H1 (cell line): ENCODE results near the gene STARD13. TPM values are rescaled to one million over a fixed set of nuclear protein-coding genes. Genes with fewer than 3 reads are reported as not detected.

Experiments used
- CHD2 ChIP-seq: IDR thresholded peaks from 2 replicates; pipeline ENCODE4 v1.6.1; 2012; ENCODE audit warnings: low read length, improper control_type of control experiment
- RAD21 ChIP-seq, 2 experiments: IDR thresholded peaks in 1 of 2; conservative IDR thresholded peaks in 1 of 2; 2 replicates each; pipeline ENCODE4 v1.6.1; 2011; ENCODE audit warnings: low read depth in 2 of 2, low read length in 2 of 2, improper control_type of control experiment in 1 of 2, inconsistent platforms in 1 of 2, mild to moderate bottlenecking in 1 of 2, moderate library complexity in 1 of 2
- polyA plus RNA-seq, 7 experiments: library from polyadenylated mRNA; depleted of rRNA in 3 of 7; stranded (reverse) in 5 of 7; unstranded in 2 of 7; fragments of >200 nt in 5 of 7; fragments of 200-250 nt in 2 of 7; gene quantifications; 1 replicate in 5 of 7; 2 replicates in 1 of 7; 4 replicates in 1 of 7; pipeline versions ENCODE4 v1.2.1 to v1.2.3, GENCODE V29; 2011 to 2013; ENCODE audit warnings: missing spikeins in 2 of 7, mixed read lengths in 2 of 7
- total RNA-seq: library from RNA; stranded (reverse); fragmentation: NEBNext Ultra II Directional; extraction: Animal tissue kit (Norgen Biotek cat#: 25700); gene quantifications from 2 replicates; pipeline ENCODE4 v1.2.1, GENCODE V29; 2021

STARD13 gene
- total and polyA plus RNA-seq, 2 of the 8 experiments (the other 6 are each of a cell fraction or from before 2014, with no cell fraction given), result 0.82 to 2.9 TPM

- TF ChIP-seq CHD2 (no peak), RAD21 (IDR thresholded peaks at IDR 0.05 in 1 of 2, conservative IDR thresholded peaks at IDR 0.05 in 1 of 2; ENCODE audit: low read depth in 2 of 2, low read length in 2 of 2) (no peak)
Observed at GRCh38 chr13:33310245-33311038, 24.9 kb upstream of the STARD13 start (continued).
